Measurements from ENCODE around the gene TBX18.

TBX18 gene

GRCh38 chr6:84743616-84744015, 20.8 kb downstream of the TBX18 start:
- no peak for DNase-seq

- DNase-seq = no peak
Observed at GRCh38 chr6:84740385-84740784, 24.0 kb downstream of the TBX18 start.

GRCh38 chr6:84739866-84740208, 24.6 kb downstream of the TBX18 start:
- no peak for DNase-seq

- no peak for DNase-seq
Observed at GRCh38 chr6:84738996-84739865, 25.2 kb downstream of the TBX18 start.

GRCh38 chr6:84733889-84734288, 30.5 kb downstream of the TBX18 start:
- DNase-seq = no peak

- no peak for DNase-seq
Observed at GRCh38 chr6:84731901-84732300, 32.5 kb downstream of the TBX18 start.

GRCh38 chr6:84731401-84731800, 33.0 kb downstream of the TBX18 start:
- DNase-seq = no peak

- no peak for DNase-seq
Observed at GRCh38 chr6:84728602-84729001, 35.8 kb downstream of the TBX18 start.

- DNase-seq = no peak
Observed at GRCh38 chr6:84719152-84719551, 45.2 kb downstream of the TBX18 start.

- no peak for DNase-seq
Observed at GRCh38 chr6:84718038-84718955, 46.1 kb downstream of the TBX18 start.

- DNase-seq = no peak
Observed at GRCh38 chr6:84709121-84709520, 55.3 kb downstream of the TBX18 start.

GRCh38 chr6:84707171-84707570, 57.2 kb downstream of the TBX18 start:
- DNase-seq = no peak

- DNase-seq = no peak
Observed at GRCh38 chr6:84696166-84696565, 68.2 kb downstream of the TBX18 start.

- no peak for DNase-seq
Observed at GRCh38 chr6:84691978-84692623, 72.3 kb downstream of the TBX18 start.

GRCh38 chr6:84688141-84688873, 76.1 kb downstream of the TBX18 start:
- DNase-seq = no peak

- DNase-seq = no peak
Observed at GRCh38 chr6:84687431-84687830, 77.0 kb downstream of the TBX18 start.

GRCh38 chr6:84685983-84686584, 78.3 kb downstream of the TBX18 start:
- DNase-seq = no peak

- no peak for DNase-seq
Observed at GRCh38 chr6:84681693-84682326, 82.6 kb downstream of the TBX18 start.

- no peak for DNase-seq
Observed at GRCh38 chr6:84675651-84676050, 88.7 kb downstream of the TBX18 start.

- no peak for DNase-seq
Observed at GRCh38 chr6:84674395-84674794, 90.0 kb downstream of the TBX18 start.

GRCh38 chr6:84671183-84671582, 93.2 kb downstream of the TBX18 start:
- no peak for DNase-seq

- no peak for DNase-seq
Observed at GRCh38 chr6:84669945-84670344, 94.5 kb downstream of the TBX18 start.
